NT2/D1 (cell line): ENCODE data around the gene ARAP3.

Source experiments
- DNase-seq: peaks from one replicate; pipeline ENCODE4 v3.0.0-alpha.2; 2011; ENCODE audit warnings: low read depth, low spot score
- H3K27me3 ChIP-seq: 2 replicates; pipeline ENCODE4 v1.6.0; 2011; ENCODE audit warnings: mild to moderate bottlenecking; ENCODE audit not compliant: insufficient read length, insufficient read depth
- H3K36me3 ChIP-seq: 2 replicates; pipeline ENCODE4 v1.6.1; 2011; ENCODE audit warnings: mild to moderate bottlenecking, low read length, mixed read lengths; ENCODE audit not compliant: insufficient read depth, insufficient read length
- H3K4me1 ChIP-seq: 2 replicates; pipeline ENCODE4 v1.5.1; 2011; ENCODE audit not compliant: insufficient read depth, insufficient read length
- H3K4me3 ChIP-seq: 2 replicates; pipeline ENCODE4 v1.5.1; 2011; ENCODE audit warnings: low read depth; ENCODE audit not compliant: insufficient read length
- H3K9ac ChIP-seq: 2 replicates; pipeline ENCODE4 v1.6.0; 2011; ENCODE audit warnings: low read depth; ENCODE audit not compliant: insufficient read length
- H3K9me3 ChIP-seq: 2 replicates; pipeline ENCODE4 v1.5.1; 2011; ENCODE audit warnings: mild to moderate bottlenecking, low read length; ENCODE audit not compliant: insufficient read depth
- SUZ12 ChIP-seq: IDR thresholded peaks from 2 replicates; pipeline ENCODE4 v1.6.1; 2011; ENCODE audit not compliant: insufficient read length, insufficient read depth; ENCODE audit errors: extremely low read depth
- YY1 ChIP-seq: IDR thresholded peaks from 2 replicates; pipeline ENCODE4 v1.6.1; 2011; ENCODE audit not compliant: insufficient read length, insufficient read depth
- ZNF274 ChIP-seq: IDR thresholded peaks from 2 replicates; pipeline ENCODE4 v1.6.1; 2011; ENCODE audit warnings: mild to moderate bottlenecking, low read depth, low read length

ARAP3 gene

GRCh38 chr5:141716009-141716408 lies 34.0 kb upstream of the ARAP3 start:
- Histone ChIP-seq H3K4me3 (no peak overlapping the region), H3K9ac (no peak overlapping the region), H3K36me3 (no peaks in the 10 kb centered on the region), H3K9me3 (peaks cover 2% of the 10 kb centered on the region; the same call in 1 of the 2 replicates), H3K27me3 (no peaks in the 10 kb centered on the region), H3K4me1 (peaks cover 3% of the 10 kb centered on the region)
- TF ChIP-seq ZNF274 (no peak), SUZ12 (no peak), YY1 (no peak)
- DNase-seq: no peak

GRCh38 chr5:141715346-141715905 lies 33.4 kb upstream of the ARAP3 start:
- Histone ChIP-seq H3K4me3 (no peak overlapping the region), H3K9ac (no peak overlapping the region), H3K9me3 (no peaks in the 10 kb centered on the region), H3K27me3 (no peaks in the 10 kb centered on the region), H3K36me3 (no peaks in the 10 kb centered on the region), H3K4me1 (peaks cover 3% of the 10 kb centered on the region)
- TF ChIP-seq YY1 (no peak), ZNF274 (no peak)
- DNase-seq: no peak

GRCh38 chr5:141714542-141715310 lies 32.7 kb upstream of the ARAP3 start:
- Histone ChIP-seq H3K36me3 (no peaks in the 10 kb centered on the region), H3K27me3 (no peaks in the 10 kb centered on the region), H3K4me1 (peaks cover 3% of the 10 kb centered on the region), H3K9ac (no peak overlapping the region), H3K9me3 (no peaks in the 10 kb centered on the region), H3K4me3 (no peak overlapping the region)
- DNase-seq: no peak
- no peak for TF ChIP-seq ZNF274
- TF ChIP-seq SUZ12: no peak
- no peak for TF ChIP-seq YY1

GRCh38 chr5:141713616-141714309 lies 31.7 kb upstream of the ARAP3 start:
- Histone ChIP-seq H3K4me3 (no peak overlapping the region), H3K27me3 (no peaks in the 10 kb centered on the region), H3K9ac (no peak overlapping the region), H3K36me3 (no peaks in the 10 kb centered on the region), H3K4me1 (peaks cover 3% of the 10 kb centered on the region), H3K9me3 (no peaks in the 10 kb centered on the region)
- no peak for DNase-seq
- TF ChIP-seq SUZ12 (no peak), YY1 (no peak), ZNF274 (no peak)

- H3K36me3 ChIP-seq: no peaks in the 10 kb centered on the region
- no peaks in the 10 kb centered on the region for H3K9me3 ChIP-seq
- DNase-seq: no peak
- peaks cover under 1% of the 10 kb centered on the region for H3K27me3 ChIP-seq
- peaks cover 3% of the 10 kb centered on the region for H3K4me1 ChIP-seq
- TF ChIP-seq YY1: no peak
- TF ChIP-seq ZNF274: no peak
- no peak for TF ChIP-seq SUZ12
- H3K4me3 ChIP-seq: no peak overlapping the region
- H3K9ac ChIP-seq: no peak overlapping the region
Observed at GRCh38 chr5:141711687-141712086, 29.7 kb upstream of the ARAP3 start.

- Histone ChIP-seq H3K4me3 (no peak overlapping the region), H3K27me3 (peaks cover 14% of the 10 kb centered on the region), H3K4me1 (peaks cover 3% of the 10 kb centered on the region), H3K9me3 (no peaks in the 10 kb centered on the region), H3K9ac (no peak overlapping the region), H3K36me3 (no peaks in the 10 kb centered on the region)
- TF ChIP-seq ZNF274 (no peak), YY1 (no peak), SUZ12 (no peak)
- no peak for DNase-seq
Observed at GRCh38 chr5:141709699-141710267, 27.8 kb upstream of the ARAP3 start.

GRCh38 chr5:141708016-141708415 lies 26.0 kb upstream of the ARAP3 start:
- Histone ChIP-seq H3K9ac (no peak overlapping the region), H3K9me3 (no peaks in the 10 kb centered on the region), H3K4me1 (peaks cover 2% of the 10 kb centered on the region), H3K36me3 (no peaks in the 10 kb centered on the region), H3K4me3 (no peak overlapping the region), H3K27me3 (peaks cover 32% of the 10 kb centered on the region)
- no peak for TF ChIP-seq YY1
- no peak for TF ChIP-seq ZNF274
- TF ChIP-seq SUZ12: no peak
- DNase-seq: no peak
